Fibroblast of skin of right biceps (primary cell): ENCODE data around the gene PTGES.

ENCODE experiments used
- DNase-seq: peaks from one replicate; pipeline ENCODE4 v3.0.0-alpha.2; 2013

Gene PTGES

DNA sequence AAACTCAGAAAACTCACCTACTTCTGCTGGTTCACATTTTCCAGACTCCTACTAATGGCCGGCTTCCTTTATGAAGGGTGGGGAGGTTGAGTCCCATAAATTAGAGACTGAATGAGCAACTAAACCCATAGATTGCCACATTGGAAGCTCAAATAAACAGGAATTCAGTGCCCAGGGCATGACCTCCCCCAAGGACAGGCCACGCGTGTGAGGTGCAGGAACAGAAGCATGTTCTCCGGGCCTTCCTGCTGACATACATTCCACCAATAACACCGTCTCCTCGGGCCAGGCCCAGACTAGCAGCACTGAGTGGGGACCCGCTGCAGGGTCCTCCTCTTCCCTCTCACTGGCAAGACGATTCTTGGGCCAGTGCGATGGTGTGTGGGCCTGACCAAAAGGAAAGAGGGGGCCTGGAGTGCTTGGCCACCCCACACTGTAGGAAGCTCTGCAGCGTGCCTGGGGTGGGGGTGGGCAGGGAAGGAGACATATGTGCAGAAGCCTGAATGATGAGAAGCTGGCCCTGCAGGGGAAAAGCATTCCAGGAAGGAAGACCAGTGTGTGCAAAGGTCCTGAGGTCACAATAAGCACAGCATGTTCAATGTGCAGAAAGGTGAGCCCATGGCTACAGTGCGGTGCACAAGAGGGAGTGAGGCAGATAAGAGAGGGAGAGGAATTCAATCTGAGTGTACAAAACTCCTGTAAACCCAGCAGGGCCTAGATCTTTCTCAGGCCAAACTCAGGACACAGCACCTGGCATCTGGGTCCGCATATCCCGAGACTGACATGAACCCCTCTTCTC, 12.0 kb downstream of the PTGES start:
- no peak for DNase-seq

DNA sequence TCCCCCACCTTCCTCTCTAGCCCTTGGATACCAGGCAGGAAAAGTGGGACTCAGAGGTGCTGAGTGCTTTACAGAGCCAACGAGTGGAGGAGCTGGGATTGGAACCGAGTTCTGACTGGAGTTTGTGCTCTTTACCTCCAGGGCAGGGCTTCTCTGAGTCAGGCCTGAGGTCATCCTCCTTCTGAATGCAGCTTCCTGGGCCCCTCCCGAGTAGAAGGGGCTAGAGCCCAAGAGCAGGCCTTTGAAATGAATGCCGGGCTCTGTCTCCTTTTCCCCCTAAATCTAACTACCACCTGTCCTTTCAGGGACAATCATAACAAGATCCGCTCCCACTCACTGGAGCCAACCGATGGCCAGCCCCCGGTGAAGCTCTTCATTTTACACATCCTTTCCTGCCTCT, 12.7 kb downstream of the PTGES start:
- no peak for DNase-seq

DNA sequence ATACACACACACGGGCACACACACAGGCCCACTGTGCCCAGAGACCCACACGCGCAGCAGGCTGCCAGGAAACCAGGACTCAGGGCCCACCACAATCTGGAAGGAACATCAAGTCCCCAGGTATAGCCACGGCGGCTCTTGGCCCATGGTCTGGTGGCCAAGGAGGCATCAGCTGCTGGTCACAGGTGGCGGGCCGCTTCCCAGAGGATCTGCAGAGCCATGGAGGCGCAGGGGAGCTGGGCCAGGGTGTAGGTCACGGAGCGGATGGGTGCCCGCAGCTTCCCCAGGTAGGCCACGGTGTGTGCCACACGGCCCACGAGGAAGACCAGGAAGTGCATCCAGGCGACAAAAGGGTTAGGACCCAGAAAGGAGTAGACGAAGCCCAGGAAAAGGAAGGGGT, 13.4 kb downstream of the PTGES start:
- no peak for DNase-seq

DNA sequence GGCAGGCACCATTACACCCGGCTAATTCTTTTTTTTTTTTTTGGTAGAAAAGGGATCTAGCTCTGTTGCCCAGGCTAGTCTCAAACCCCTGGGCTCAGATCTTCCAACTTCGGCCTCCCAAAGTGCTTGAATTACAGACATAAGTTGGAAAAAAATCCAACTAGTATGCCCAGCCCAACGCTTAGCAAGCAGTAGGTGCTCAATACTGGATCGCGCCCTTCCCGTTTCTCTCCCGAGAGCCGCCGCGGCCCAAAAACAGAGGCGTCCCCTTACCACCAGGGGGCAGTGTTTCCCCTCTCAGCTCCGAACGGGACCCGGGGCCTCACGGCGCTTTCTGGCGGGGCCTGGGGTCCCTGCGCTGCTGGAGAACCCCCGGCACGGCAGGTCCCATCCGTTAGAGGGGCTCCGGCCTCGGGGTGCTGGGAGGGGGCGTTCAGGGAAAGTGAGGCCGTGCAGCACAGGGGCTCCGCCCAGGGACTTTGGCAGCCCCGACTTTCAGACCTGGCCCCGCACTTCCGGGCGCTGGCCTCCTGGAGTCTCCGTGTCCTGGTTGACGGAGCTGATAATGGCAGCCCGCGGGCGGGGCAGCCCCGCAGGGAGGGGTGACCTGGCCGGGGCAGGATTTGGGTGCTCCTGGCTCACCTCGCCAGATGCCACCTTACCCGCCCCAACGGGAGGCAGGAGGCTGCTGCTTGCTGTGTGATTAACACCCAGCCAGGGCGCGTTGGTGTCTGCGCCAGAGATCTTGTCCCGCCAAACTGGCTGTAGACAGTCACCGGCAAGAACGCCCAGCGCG, 15.2 kb downstream of the PTGES start:
- peak; percentile 77 for DNase-seq

DNA sequence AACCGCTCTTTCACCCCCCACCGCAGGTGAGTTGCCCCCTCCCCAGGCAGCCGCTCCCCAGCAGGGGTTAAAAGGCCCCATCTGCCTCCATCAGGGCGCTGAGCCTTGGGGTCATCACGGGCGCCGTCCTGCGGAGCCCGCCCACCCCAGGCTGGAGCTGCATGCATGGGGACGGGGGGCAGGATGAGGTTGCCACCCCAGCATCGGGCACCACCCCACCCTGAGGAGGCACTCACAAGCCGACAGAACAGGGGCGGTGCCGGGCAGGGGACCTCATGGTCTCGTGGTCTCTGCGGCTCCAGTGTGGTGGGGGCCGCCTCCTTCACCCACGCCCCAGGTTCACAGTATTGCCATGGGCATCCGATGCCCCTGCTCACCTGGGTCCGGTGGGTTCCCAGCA, 16.5 kb downstream of the PTGES start:
- no peak for DNase-seq

DNA sequence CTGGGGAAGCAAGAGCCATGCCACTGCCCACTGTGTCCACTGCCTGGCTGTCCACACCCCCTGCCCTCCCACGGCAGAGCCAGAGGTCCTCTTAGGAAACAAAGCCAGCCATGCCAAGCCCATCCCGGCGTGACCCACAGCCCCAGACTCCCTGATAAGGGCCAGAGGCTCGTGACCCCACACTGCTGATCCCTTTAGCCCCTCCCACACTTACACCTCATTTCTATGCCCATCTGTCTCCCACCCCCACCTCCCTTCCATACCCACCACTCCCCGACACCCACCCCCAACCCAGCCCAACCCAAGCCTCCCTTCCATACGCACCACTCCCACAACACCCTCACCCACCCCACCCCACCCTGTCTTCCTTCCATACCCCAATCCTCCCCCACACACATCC, 17.3 kb downstream of the PTGES start:
- no peak for DNase-seq

DNA sequence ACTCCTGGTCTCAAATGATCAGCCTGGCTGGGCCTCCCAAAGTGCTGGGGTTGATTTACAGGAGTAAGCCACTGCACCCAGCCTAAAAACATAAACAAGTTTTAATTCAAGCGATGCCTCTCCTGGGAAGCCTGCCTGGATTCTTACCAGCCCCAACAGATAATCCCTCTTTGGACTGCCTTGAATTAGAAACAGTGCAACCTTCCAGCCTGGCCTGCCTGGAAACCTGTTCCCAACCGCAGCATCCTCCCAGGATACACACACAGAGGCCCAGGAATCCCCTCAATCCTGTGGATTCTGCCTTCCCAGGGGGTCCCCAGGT, 19.2 kb downstream of the PTGES start:
- DNase-seq = no peak

DNA sequence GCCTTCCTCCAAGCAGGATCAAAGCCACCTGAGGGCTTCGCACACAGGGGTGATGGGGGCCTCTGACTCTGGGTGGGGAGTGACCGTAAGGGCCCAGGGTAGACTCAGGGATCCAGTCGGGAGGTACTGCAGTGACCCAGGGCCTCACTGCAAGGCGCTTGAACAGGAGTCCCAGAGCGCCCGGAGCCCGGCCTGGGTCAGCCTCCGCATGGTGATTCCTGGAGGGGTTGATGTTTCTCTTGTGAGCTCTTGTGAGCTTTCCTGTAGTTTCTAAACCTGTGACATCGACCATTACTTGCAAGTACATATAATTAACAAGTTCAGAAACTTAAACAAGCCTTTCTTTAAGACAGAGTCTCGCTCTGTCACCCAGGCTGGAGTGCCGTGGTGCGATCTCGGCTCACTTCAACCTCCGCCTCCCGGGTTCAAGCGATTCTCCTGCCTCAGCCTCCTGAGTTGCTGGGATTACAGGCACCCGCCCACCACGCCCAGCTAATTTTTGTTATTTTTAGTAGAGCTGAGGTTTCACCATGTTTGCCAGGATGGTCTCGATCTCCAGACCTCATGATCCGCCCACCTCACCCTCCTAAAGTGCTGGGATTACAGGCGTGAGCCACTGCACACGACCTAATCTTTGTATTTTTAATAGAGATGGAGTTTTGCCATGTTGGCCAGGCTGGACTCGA, 19.8 kb downstream of the PTGES start:
- DNase-seq = no peak

DNA sequence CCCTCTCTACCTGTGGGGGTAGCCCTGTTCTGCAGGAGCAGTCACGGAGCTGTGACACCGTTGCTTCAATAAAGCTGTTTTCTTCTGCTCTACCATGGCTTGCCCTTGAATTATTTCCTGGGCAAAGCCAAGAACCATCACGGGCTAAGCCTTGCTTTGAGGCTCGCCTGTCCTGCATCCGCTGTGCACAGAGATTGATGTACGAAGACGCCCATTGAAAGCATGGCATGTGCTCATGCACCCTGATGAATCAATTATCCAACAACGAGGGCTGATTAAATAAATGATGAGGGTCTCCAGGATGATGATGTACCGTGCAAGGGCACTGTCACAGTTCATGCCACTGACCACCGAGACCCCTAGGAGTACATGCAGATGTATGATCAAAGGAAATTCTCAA, 20.7 kb downstream of the PTGES start:
- DNase-seq = no peak

DNA sequence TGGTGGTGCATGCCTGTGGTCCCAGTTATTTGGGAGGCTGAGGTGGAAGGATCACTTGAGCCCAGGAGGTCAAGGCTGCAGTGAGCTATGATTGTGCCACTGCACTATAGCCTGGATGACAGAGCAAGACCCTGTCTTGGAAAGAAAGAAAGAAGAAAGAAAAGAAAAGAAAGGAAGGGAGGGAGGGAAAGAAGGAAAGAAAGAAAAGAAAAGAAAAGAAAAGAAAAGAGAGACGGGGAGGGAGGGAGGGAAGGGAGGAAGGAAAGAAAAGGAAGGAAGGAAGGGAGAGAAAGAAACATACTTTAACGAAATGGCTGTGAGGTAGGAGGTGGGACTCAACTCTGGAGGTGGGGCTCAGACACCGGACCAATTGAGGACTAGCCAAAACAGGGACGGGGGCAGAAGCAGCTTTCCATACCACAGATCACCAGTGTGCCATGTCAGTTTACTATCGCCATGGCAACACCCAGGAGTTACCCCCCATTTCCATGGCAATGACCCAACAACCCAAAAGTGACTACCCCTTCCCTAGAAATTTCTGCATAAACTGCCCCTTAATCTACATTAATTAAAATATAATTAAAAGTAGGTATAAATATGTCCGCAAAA, 21.3 kb downstream of the PTGES start:
- no peak for DNase-seq

DNA sequence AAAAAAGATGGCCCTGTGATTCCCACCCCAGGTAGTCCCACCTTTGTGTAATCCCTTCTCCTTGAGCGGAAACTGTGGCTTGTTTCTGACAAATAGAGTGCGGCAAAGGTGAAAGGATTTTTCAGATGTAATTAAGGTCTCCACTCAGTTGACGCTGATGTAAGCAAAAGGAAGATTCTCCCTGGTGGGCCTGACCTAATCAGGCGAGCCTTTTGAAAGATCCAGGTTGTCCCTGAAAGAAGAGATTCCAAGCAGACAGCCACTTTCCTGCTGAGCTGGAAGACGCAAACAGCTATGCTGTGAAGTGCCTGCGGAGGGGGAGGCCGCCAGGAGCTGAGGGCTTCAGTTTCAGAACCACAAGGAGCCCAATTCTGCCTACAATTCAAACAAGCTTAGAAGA, 24.1 kb downstream of the PTGES start:
- no peak for DNase-seq

DNA sequence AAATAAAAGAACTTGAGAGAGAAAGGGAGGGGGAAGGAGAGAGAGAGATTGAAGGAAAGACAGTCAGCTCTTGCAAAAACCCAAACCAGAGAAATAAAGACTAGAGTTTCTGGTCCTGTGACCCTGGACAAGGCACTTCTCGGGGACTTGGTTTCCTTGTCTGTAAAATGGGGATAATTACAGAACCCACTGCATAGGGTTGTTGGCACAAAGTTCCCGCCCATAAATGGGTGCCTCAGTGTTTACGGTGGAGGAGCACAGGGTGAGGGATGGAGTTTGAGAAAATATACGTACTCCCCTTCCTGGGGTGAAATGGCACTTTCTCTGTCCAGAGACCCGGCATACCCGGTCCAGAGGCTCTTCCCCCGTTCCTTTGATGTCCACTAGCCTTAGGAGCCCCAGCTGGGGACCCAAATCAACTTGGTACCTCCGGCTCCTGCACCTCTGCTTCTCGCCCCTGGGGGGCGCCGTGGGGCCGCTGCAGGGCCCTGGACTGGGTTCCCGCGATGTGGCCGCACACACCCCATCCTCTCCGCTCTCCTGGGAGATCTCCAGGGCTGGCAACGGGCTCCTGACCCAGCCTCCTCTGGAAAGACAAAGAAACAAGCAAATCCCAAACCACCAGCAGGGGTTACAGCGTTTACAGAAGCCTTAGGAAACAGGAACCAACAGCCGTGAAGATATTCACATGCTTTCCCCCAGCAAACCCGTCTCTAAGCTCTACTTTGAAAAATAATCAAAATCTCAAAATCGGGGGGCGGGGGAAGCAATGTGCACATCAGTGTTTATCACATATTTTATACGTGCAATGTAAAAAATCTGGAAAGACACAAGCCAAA, 26.3 kb downstream of the PTGES start:
- DNase-seq = peak; percentile 90

DNA sequence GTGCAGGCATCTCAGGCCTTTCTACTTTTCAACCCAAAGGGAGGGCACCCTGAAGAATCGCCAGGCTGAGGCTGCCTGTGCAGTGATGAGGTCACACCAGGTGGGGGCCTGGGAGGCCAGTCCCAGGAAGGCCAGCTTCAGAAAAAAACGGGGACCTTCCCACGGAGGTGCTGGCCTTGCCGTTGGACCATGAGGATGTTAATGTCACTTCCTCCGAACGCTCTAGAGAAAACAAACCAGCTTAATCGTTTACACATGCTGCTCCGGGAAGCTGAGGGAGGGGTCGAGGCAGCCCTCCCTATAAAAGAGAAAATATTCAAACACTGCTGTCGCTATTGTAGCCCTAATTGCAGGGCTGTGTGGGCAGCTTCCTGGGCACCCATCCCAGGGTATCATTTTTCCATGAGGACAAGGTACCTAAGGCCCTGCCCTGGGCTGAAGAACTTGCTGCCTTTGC, 27.0 kb downstream of the PTGES start:
- peak; percentile 60 for DNase-seq

DNA sequence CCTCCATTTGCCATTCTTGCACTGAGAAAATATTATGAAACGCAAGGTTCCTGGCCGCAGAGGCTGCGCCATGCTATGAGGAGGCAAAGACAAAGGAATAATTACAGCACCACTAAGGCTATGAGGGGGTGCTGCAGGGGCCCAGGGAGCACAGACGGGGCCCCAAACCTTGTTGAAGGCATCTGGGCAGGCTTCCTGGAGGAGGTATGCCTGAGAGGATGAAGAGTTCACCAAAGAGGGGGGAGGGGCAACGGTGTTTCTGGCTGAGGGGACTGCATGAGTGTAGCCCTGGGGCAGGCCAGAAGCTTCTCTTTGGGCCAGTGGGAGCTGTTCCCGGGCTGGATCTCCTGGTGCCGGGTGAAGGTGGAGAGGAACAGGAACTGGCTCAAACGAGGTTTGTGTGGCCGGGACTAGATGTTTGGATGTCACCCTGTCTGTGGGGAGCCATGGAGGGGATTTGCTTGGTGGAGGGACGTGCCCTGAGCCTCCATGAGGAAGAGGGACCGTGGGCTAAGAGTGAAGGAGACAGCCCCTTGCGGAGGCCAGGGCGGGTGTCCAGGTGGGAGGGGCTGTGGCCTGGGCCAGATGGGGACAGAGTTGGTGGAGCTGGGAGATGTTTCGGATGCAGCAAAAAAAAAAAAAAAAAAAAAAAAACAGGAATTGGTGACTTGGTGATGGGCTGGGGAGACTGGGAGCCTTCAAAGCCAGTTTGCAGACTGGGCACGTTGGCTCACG, 28.2 kb downstream of the PTGES start:
- DNase-seq = no peak

DNA sequence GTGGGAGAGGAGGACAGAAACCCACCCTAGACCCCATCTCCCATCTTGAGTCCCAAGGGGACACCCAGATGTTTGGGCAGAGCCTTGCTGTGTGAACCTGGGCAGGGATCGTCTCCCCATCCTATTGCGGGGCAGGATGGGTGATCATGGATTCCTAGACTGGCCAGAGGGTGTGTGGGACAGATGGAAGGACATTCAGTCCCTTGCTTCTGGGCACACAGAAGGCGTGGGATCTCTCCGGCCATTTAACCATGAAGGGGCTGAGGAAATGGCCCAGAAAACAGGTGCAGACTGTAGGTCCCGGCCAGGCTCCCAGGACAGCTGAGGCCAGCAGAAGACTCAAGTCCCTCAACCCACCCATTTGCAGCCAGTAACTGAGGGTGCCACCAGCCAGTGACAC, 29.9 kb downstream of the PTGES start:
- DNase-seq = no peak

DNA sequence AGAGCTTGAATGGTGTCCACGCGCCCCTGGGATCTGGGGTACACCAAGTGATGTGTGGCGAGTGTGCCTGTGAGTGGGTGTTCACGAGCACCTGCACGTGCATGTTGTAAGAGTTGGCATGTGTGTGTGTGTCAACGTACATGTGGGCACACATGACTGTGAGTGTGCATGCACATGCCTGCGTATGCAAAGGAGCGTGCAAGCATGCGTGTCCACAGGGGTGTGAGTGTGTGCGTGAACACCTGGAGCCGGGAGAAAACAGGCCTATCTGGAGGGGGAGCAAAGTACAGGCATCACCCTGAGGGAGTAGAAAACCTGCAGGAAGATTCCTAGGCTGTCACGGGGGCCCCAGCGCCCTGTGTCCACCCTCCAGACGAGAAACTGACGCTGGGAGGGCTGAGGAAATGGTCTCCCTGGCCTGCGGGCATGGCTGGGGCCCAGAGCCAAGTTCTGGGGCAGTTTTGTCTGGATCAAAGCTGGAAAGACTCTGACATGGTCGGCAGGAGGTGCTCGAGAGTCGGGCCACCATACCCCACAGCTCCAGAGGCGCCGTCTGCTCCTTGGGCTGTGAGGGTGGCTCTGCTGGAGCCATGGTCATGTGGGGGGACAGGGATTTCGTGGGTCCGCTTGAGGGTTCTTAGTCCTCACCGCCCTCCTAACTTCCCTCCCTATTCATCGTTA, 31.8 kb downstream of the PTGES start:
- DNase-seq = no peak

DNA sequence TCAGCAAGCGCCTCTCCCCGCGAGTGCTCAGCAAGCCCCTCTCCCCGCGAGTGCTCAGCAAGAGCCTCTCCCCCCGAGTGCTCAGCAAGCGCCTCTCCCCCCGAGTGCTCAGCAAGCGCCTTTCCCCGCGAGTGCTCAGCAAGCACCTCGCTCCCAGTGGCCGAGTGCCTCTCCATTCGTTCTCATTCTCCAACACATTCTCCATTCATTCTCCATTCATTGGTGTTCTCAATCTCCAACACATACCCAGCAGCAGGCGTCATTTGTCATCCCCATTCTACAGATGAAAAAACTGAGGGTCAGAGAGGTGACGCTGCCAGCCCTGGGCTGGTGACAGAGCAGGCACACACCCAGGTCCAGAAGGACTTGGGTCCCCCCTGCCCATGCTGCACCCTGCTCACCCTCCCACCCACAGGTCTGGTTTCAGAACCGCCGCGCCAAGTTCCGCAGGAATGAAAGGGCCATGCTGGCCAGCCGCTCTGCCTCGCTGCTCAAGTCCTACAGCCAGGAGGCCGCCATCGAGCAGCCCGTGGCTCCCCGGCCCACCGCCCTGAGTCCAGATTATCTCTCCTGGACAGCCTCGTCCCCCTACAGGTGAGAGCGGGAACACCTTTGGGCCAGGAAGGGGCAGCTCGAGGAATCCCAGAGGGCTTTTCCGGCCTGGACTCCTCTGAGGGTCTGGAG, 32.5 kb downstream of the PTGES start:
- no peak for DNase-seq

DNA sequence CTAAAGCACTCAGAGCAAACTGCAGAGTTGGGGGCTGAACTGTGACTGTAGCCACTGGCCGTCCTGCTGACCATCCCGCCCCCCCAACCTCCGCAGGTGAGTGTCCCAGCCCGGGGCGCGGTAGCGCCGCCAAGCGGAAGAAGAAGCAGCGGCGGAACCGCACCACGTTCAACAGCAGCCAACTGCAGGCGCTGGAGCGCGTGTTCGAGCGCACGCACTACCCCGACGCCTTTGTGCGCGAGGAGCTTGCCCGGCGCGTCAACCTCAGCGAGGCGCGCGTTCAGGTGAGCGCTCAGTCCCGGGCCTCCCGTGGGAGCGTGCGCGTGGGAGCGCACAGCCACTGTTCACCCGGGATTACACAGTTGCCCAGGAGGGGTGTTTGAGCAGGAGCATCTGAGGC, 33.7 kb downstream of the PTGES start:
- no peak for DNase-seq

DNA sequence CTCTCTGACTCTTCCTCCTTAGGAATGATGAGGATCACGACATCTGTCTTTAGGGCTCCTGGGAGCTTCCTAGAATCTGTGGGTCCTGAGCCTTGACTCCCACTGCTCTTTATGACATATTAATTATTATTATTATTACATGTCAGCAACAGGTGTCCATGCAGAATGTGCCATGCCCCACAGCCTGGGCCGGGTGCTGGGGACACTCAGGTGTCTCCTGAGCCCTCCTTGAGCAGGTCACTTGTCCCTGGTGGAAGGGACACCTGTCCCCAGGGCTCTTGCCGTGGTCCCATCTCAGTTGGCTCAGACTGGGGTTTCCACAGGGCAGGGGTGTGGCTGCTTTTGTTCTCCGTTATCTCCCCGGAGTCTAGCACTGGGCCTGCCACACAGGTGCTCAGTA, 34.2 kb downstream of the PTGES start:
- no peak for DNase-seq

DNA sequence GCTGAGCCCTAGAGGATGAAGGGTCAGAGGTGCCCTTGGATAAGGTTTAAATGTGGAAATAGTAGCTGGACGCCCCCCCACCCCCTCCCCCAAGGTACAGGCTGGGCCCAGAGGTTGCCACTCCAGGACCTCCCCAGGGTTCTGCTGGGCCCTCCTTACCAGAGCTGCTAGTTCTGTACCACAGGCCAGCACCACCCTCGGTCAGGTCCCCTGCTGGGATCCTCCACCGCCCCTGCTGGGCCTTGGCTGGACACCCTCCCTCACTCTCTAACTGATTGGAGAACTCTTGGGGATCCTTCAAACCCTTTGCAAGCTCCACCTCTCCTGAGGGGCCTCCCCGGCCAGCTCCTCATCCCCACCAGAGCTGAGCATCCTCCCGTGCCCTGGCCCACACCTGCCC, 34.9 kb downstream of the PTGES start:
- DNase-seq = no peak

DNA sequence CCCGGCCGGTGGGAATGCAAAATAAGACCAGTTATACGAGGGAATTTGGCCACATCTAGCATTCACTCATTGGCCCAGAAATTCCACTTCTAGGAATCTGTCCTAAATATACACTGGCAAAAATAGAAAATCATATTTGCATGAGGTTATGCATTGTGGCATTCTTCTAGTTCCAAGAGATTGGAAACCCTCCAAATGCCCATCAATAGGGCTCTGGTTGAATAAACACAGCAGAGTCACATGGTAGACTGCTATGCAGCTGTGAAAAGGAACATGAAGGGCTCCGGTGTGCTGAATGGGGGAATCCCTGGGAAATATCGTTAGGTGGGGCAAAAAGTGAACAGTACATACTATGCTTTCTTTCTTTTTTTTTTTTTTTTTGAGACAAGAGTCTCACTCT, 36.8 kb downstream of the PTGES start:
- peak; percentile 71 for DNase-seq
